ENCODE results near the gene ATG12.

GRCh38 chr5:115858396-115858795 lies 17.0 kb upstream of the ATG12 start:
- TF ChIP-seq CTCF (conservative IDR thresholded peaks at IDR 0.05; ENCODE audit: low read depth, low read length) = no peak
- TF ChIP-seq EZH2 (IDR thresholded peaks at IDR 0.05; ENCODE audit: low read length, unreplicated experiment) = no peak
- TF ChIP-seq EZH2phosphoT487 (IDR thresholded peaks at IDR 0.05; ENCODE audit: borderline replicate concordance, low read length) = no peak

Data from PC-3 (cell line).